ENCODE results near the gene CCS. TPM values are rescaled to one million over a fixed set of nuclear protein-coding genes. Genes with fewer than 3 reads are reported as not detected.

The CCS gene
- total RNA-seq, 2 donors from 2014 or later = 31.2 to 41.4 TPM

- Histone ChIP-seq H3K9me3 (no peaks in the 10 kb centered on the region), H3K27ac (no peak overlapping the region), H3K4me1 (no peaks in the 10 kb centered on the region), H3K9ac (ENCODE audit: low read depth in 2 of 2, low read length in 2 of 2) (no peak overlapping the region), H3K36me3 (no peaks in the 10 kb centered on the region), H3K27me3 (peaks cover 4% of the 10 kb centered on the region), H3K4me3 (no peak overlapping the region)
- TF ChIP-seq CTCF (IDR thresholded peaks at IDR 0.05) = no peak
- no peak for DNase-seq
- intact Hi-C loops (cut with DNase I) = no loop called here
Observed at GRCh38 chr11:66566221-66566620, 26.8 kb upstream of the CCS start.

- intact Hi-C loops (cut with DNase I) = no loop called here
- Histone ChIP-seq H3K27ac (no peak overlapping the region), H3K4me3 (peak overlapping the region; percentile 73), H3K4me1 (no peaks in the 10 kb centered on the region), H3K36me3 (no peaks in the 10 kb centered on the region), H3K9me3 (no peaks in the 10 kb centered on the region), H3K27me3 (peaks cover 4% of the 10 kb centered on the region), H3K9ac (ENCODE audit: low read depth in 2 of 2, low read length in 2 of 2) (no peak overlapping the region)
- no peak for TF ChIP-seq CTCF (IDR thresholded peaks at IDR 0.05)
- DNase-seq = no peak
Observed at GRCh38 chr11:66567787-66568123, 25.2 kb upstream of the CCS start.

DNA sequence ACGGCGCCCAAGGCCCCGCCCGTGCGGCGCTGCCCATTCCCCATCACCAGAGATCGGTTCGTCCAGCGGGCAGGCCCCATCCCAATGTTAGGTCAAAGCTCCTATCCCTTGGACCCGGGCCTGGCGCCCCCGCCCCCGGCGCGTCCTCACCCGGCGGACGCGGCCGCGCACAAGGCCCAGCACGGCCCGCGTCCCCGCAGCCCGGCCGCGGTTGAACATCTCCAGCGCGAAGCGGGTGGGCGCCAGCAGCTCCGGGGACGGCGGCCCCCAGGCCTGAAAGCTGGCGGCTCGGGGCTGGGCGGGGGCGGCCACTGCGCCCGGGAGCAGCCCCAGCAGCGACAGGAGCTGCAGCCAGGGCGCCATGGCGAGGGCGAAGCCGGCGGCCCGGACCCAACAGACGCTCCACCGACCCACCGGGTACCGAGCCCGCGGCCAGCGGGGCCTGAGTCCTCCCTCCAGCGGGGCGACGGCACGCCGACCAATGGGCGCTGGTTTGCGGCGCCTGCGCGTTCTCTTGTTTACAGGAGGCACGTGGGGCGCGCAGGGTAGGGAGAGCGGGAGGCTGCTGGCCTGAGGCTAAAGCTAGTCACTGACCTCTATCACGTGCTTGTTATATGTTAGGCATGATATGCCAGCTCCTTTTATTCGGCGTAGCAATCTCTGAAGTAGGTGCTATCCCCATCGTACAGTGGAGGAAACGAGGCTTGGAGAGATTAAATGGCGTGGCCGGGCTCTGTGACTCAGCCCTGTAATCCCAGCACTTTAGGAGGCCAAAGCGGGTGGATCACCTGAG lies 24.7 kb upstream of the CCS start, which contains the start of gene CTSF:
CTSF (minus strand) TSS at position 483 of the 793 bp plus-strand sequence; CDS start at position 363, 120 bp downstream.
- no peak within 1 kb of the TSS for H3K27ac ChIP-seq
- peak within 1 kb of the TSS in 1 of 2 donors; percentile 69 for H3K9ac ChIP-seq (ENCODE audit: low read depth in 2 of 2, low read length in 2 of 2)
- TF ChIP-seq CTCF (IDR thresholded peaks at IDR 0.05) = no peak
- DNase-seq = peak; percentile 87
- intact Hi-C loops (cut with DNase I) = no loop called here
- H3K27me3 ChIP-seq = peaks cover 4% of the 10 kb centered on the region
- peak within 1 kb of the TSS; percentile 73 for H3K4me3 ChIP-seq
- no peaks in the 10 kb centered on the region for H3K9me3 ChIP-seq
- H3K36me3 ChIP-seq = no peaks in the 10 kb centered on the region
- H3K4me1 ChIP-seq = no peaks in the 10 kb centered on the region

GRCh38 chr11:66569076-66569475 lies 23.9 kb upstream of the CCS start:
- Histone ChIP-seq H3K9ac (ENCODE audit: low read depth in 2 of 2, low read length in 2 of 2) (no peak overlapping the region), H3K27ac (no peak overlapping the region), H3K36me3 (no peaks in the 10 kb centered on the region), H3K4me1 (no peaks in the 10 kb centered on the region), H3K9me3 (no peaks in the 10 kb centered on the region), H3K4me3 (no peak overlapping the region), H3K27me3 (peaks cover 4% of the 10 kb centered on the region)
- no peak for DNase-seq
- no peak for TF ChIP-seq CTCF (IDR thresholded peaks at IDR 0.05)
- intact Hi-C loops (cut with DNase I) = no loop called here

DNA sequence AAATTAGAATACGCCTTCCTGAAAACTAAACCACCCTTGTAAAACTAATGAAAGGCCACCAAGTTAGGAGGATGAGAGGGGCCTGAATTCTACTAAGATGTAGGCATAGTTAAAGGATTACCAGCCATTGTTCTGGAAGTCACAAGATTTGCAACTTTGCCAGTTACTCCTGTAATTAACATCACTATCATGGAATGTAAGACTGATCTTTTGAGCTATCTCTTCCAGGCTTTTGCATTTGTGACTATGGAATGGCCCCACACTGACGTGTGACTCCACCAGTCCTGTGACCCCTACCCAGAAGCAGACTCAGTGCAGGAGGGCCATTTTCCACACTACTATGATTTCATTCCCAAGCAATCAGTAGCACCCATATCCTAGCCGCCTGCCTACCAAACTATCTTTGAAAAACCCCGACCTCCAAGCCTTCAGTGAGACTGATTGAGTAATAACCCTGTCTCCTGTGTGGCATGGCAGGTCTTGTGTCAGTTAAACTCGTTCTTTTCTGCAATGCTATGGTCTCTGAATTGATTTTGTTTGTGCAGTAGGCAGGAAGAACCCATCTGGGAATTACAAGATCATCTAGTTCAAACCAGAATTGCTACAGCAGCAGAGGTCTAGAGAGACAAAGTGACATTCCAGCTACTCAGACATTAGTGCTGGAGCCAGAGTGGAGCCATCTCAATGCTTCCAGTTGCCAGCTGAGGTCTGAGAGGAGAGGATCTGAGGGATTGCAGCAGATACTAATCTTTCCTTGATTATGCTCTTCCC lies 22.7 kb upstream of the CCS start:
- Histone ChIP-seq H3K27me3 (peaks cover 4% of the 10 kb centered on the region), H3K4me1 (no peaks in the 10 kb centered on the region), H3K9ac (ENCODE audit: low read depth in 2 of 2, low read length in 2 of 2) (no peak overlapping the region), H3K4me3 (no peak overlapping the region), H3K27ac (no peak overlapping the region), H3K36me3 (no peaks in the 10 kb centered on the region), H3K9me3 (no peaks in the 10 kb centered on the region)
- no peak for DNase-seq
- TF ChIP-seq CTCF (IDR thresholded peaks at IDR 0.05) = no peak
- intact Hi-C loops (cut with DNase I) = no loop called here
